Breast epithelium (tissue), 3 donors: Measurements from ENCODE around the gene CARS2.

Experiments used
- CTCF ChIP-seq, 3 donors: fragments of 450-650 bp; IDR thresholded peaks; one replicate each; pipeline ENCODE4 v1.5.1; 2016 to 2017; ENCODE audit warnings: antibody characterized with exemption in 3 of 3, mild to moderate bottlenecking in 3 of 3, moderate library complexity in 3 of 3
- POLR2A ChIP-seq: fragments of 450-650 bp; IDR thresholded peaks from one replicate; pipeline ENCODE4 v1.6.1; 2016; ENCODE audit warnings: antibody characterized with exemption, mild to moderate bottlenecking, moderate library complexity

GRCh38 chr13:110645750-110646149 lies 60.2 kb downstream of the CARS2 start:
- TF ChIP-seq POLR2A, result no peak
- TF ChIP-seq CTCF (IDR thresholded peaks at IDR 0.05), result no peak
